ENCODE measurements around the gene TMEM9. TPM values are rescaled to one million over a fixed set of nuclear protein-coding genes. Genes with fewer than 3 reads are reported as not detected.

Gene TMEM9
- total and polyA plus RNA-seq, 2 of the 8 experiments (the other 6 are each of a cell fraction or from before 2014, with no cell fraction given) = 79.9 to 181 TPM

- ChIA-PET POLR2A (ENCODE audit: partially characterized antibody) (interaction anchor here (2.1 kb wide), 1 partner anchor 8 kb away, joined by 5 read pairs; no protein-coding TSS in a partner anchor), CTCF (ENCODE audit: partially characterized antibody) (interaction anchor here (1.0 to 1.5 kb wide), 2 partner anchors 13 to 28 kb away, joined by 3 read pairs; no protein-coding TSS in a partner anchor)
- H3K27me3 ChIP-seq (replicated peaks in 1 of 4; ENCODE audit: control insufficient read depth in 3 of 4, extremely low read depth in 1 of 4, insufficient read depth in 3 of 4, low read length in 3 of 4) = no peaks in the 10 kb centered on the region
- H2BK12ac ChIP-seq (ENCODE audit: low read depth, low read length) = no peak overlapping the region
- WGBS, 2 experiments (ENCODE audit: extremely low coverage in 1 of 2, insufficient coverage in 1 of 2, insufficient read length in 1 of 2, insufficient replicate concordance in 2 of 2, low coverage in 1 of 2, low lambda C conversion rate in 2 of 2, missing lambda C conversion rate in 1 of 2) = 73% methylated on average over 5 of the region's 5 CpGs; no CpG with 5 or more reads in 1 of the 2 experiments
- H2BK120ac ChIP-seq (replicated peaks; ENCODE audit: low read depth, low read length) = no peak overlapping the region
- no peak overlapping the region for H4K8ac ChIP-seq (ENCODE audit: extremely low read depth, insufficient read depth, low read length)
- TF ChIP-seq CHD1 (IDR thresholded peaks at IDR 0.05; ENCODE audit: low read depth, low read length) (no peak), RXRA (IDR thresholded peaks at IDR 0.05; ENCODE audit: insufficient read depth, low read depth, low read length) (no peak), ZNF274 (IDR thresholded peaks at IDR 0.05; ENCODE audit: borderline replicate concordance, extremely low read depth, low read length) (no peak), RFX5 (IDR thresholded peaks at IDR 0.05; ENCODE audit: borderline replicate concordance, low read depth, low read length) (no peak), KDM5A (IDR thresholded peaks at IDR 0.05; ENCODE audit: low read length) (no peak)
- no peak overlapping the region for H3K18ac ChIP-seq (ENCODE audit: extremely low read depth, low read length)
- no peak for FAIRE-seq
- H3K36me3 ChIP-seq (ENCODE audit: control insufficient read depth in 2 of 4, insufficient read depth in 4 of 4, low read length in 3 of 4) = peaks cover 57 to 87% (median 84%) of the 10 kb centered on the region in 4 experiments
- H3K79me1 ChIP-seq (ENCODE audit: low read depth, low read length) = no peaks in the 10 kb centered on the region
- H2AFZ ChIP-seq (ENCODE audit: low read length) = no peak overlapping the region
- H3K4ac ChIP-seq (replicated peaks; ENCODE audit: insufficient read length, low read depth, low read length) = no peak overlapping the region
- H2BK5ac ChIP-seq (ENCODE audit: low read depth, low read length) = no peak overlapping the region
- H2BK20ac ChIP-seq (ENCODE audit: low read length) = no peak overlapping the region
- no peaks in the 10 kb centered on the region for H3K23me2 ChIP-seq (ENCODE audit: low read depth, low read length)
- H4K5ac ChIP-seq (ENCODE audit: insufficient read length, low read depth, low read length) = no peak overlapping the region
- no peak overlapping the region for H3K23ac ChIP-seq (ENCODE audit: insufficient read length)
- no peaks in the 10 kb centered on the region for H3K4me1 ChIP-seq (replicated peaks in 1 of 4; ENCODE audit: control insufficient read depth in 3 of 4, insufficient read depth in 4 of 4, low read length in 3 of 4)
- no peaks in the 10 kb centered on the region for H3K79me2 ChIP-seq (ENCODE audit: control insufficient read depth in 1 of 2, insufficient read depth in 2 of 2, low read length in 2 of 2)
- H2AK5ac ChIP-seq (ENCODE audit: low read depth, low read length) = no peak overlapping the region
- no peak for DNase-seq (ENCODE audit: low read depth in 1 of 2, low spot score in 2 of 2)
- no peak overlapping the region for H2BK15ac ChIP-seq (ENCODE audit: low read length)
- H4K20me1 ChIP-seq (replicated peaks in 1 of 2; ENCODE audit: control insufficient read depth in 1 of 2, insufficient read depth in 2 of 2, low read length in 2 of 2) = peaks cover 12 to 17% of the 10 kb centered on the region in 2 experiments
- no peak overlapping the region for H3K4me2 ChIP-seq (ENCODE audit: insufficient read depth in 1 of 2, low read depth in 2 of 2, low read length in 2 of 2)
- no peak overlapping the region for H4K91ac ChIP-seq (replicated peaks; ENCODE audit: insufficient read length, low read length)
- H3K9me3 ChIP-seq (ENCODE audit: insufficient read depth in 2 of 2, low read depth in 1 of 2, low read length in 1 of 2) = no peaks in the 10 kb centered on the region
- H3K9ac ChIP-seq (replicated peaks in 1 of 4; ENCODE audit: extremely low read depth in 1 of 4, low read depth in 3 of 4, low read length in 3 of 4) = no peak overlapping the region
- no peak overlapping the region for H3K56ac ChIP-seq (replicated peaks; ENCODE audit: insufficient read length, low read depth, low read length)
- no peak overlapping the region for H3K27ac ChIP-seq (ENCODE audit: low read depth, low read length)
- H3K14ac ChIP-seq (ENCODE audit: insufficient read length) = no peak overlapping the region
- no peak overlapping the region for H3K4me3 ChIP-seq (ENCODE audit: extremely low read depth in 1 of 4, insufficient read depth in 2 of 4, low read depth in 3 of 4, low read length in 4 of 4)
These were observed 9.6 kb downstream of the TMEM9 start for GRCh38 chr1:201144701-201145100.
